ENCODE results near the gene EIF4G3.
"Not testable (repeated sequence)": the region's sequence is repeated elsewhere in the genome, so short reads cannot be mapped to it uniquely, and the experiment has no call there.

The EIF4G3 gene

DNA sequence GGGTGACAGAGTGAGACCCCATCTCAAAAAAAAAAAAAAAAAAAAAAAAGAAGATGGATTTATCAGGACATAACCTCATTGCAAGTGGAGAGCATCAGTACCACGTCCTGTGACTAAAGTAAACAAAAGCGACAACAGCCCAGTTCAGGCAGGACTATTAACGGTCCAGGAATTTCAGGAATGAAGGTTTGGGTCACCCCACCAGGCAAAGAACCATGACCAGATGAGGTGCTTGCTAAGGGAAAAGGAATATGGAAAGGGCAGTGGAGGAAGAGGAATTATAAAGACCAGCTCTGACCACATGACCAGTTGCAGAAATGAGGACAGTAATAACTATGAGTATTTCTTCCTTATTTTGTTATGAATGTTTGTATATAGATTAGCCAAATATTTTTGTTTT, 35.4 kb upstream of the EIF4G3 start:
- Histone ChIP-seq H3K9me3 (ENCODE audit: control extremely low read depth in 1 of 5, control insufficient read depth in 4 of 5, insufficient read depth in 2 of 5, low read depth in 1 of 5, low read length in 4 of 5) (no peaks in the 10 kb centered on the region), H3K27ac (ENCODE audit: insufficient read depth in 1 of 2, low read depth in 1 of 2, low read length in 2 of 2, poor library complexity in 1 of 2, severe bottlenecking in 2 of 2) (no peak overlapping the region), H3K4me3 (ENCODE audit: control insufficient read depth in 1 of 7, extremely low read depth in 1 of 7, insufficient read depth in 4 of 7, low read depth in 2 of 7, low read length in 6 of 7) (no peak overlapping the region), H3K36me3 (ENCODE audit: control insufficient read depth in 4 of 4, insufficient read depth in 4 of 4, low read length in 3 of 4) (no peaks in the 10 kb centered on the region), H3K4me1 (ENCODE audit: control extremely low read depth in 1 of 4, control insufficient read depth in 4 of 4, insufficient read depth in 4 of 4, low read length in 3 of 4) (no peaks in the 10 kb centered on the region), H3K27me3 (replicated peaks in 2 of 5; ENCODE audit: control insufficient read depth in 4 of 5, insufficient read depth in 5 of 5, low read length in 4 of 5) (no peaks in the 10 kb centered on the region)
- POLR2A ChIA-PET = no interaction called here
- WGBS (ENCODE audit: insufficient coverage) = 100% methylated on average over 3 of the region's 3 CpGs
- DNase-seq = no peak
- CTCF ChIA-PET = interaction anchor here (0.8 to 1.1 kb wide), 3 partner anchors 12 to 57 kb away, joined by 3 read pairs; no protein-coding TSS in a partner anchor

DNA sequence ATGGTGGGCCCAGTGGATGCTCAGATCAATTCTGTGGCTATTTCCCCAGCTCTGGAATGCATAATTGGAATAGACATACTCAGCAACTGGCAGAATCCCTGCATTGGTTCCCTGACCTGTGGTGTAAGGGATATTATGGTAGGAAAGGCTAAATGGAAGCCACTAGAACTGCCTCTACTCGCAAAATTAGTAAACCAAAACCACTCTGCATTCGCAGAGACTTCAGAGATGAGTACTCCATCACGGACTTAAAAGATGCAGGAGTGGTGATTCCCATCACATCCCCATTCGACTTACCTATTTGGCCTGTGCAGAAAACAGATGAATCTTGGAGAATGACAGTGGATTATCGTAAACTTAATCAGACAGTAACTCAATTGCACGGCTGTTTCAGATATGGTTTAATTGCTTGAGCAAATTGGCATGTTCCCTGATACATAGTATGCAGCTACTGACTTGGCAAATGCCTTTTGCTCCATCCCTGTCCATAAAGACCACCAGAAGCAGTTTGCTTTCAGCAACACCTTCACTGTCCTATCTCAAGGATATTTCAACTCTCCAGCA, 31.5 kb upstream of the EIF4G3 start:
- H3K4me1 ChIP-seq (ENCODE audit: control extremely low read depth in 1 of 4, control insufficient read depth in 4 of 4, insufficient read depth in 4 of 4, low read length in 3 of 4); POLR2A ChIA-PET; H3K4me3 ChIP-seq (ENCODE audit: control insufficient read depth in 1 of 7, extremely low read depth in 1 of 7, insufficient read depth in 4 of 7, low read depth in 2 of 7, low read length in 6 of 7); H3K9me3 ChIP-seq (ENCODE audit: control extremely low read depth in 1 of 5, control insufficient read depth in 4 of 5, insufficient read depth in 2 of 5, low read depth in 1 of 5, low read length in 4 of 5); DNase-seq; H3K27me3 ChIP-seq (replicated peaks in 2 of 5; ENCODE audit: control insufficient read depth in 4 of 5, insufficient read depth in 5 of 5, low read length in 4 of 5); H3K36me3 ChIP-seq (ENCODE audit: control insufficient read depth in 4 of 4, insufficient read depth in 4 of 4, low read length in 3 of 4); H3K27ac ChIP-seq (ENCODE audit: insufficient read depth in 1 of 2, low read depth in 1 of 2, low read length in 2 of 2, poor library complexity in 1 of 2, severe bottlenecking in 2 of 2): not testable (repeated sequence)
- CTCF ChIA-PET = interaction anchor here (0.7 kb wide), 1 partner anchor 83 kb away, joined by 3 read pairs; no protein-coding TSS in a partner anchor
- 94% methylated on average over 6 of the region's 6 CpGs for WGBS (ENCODE audit: insufficient coverage)

DNA sequence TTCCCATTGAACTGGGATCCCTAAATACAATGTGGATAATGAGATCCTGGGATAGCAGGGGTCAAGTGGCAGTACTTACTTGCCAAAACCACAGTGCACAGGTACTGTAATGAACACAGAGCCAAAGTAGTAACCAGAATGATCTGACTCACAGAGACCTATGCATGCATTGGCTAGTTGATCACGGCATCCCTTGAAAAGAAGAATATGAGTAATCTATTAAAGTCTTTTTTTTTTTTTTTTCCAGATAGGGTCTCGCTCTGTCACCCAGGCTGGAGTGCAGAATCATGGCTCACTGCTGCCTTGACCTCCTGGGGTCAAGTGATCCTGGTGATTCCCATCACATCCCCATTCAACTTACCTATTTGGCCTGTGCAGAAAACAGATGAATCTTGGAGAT, 29.4 kb upstream of the EIF4G3 start:
- DNase-seq = no peak
- Histone ChIP-seq H3K36me3 (ENCODE audit: control insufficient read depth in 4 of 4, insufficient read depth in 4 of 4, low read length in 3 of 4) (no peaks in the 10 kb centered on the region), H3K9me3 (ENCODE audit: control extremely low read depth in 1 of 5, control insufficient read depth in 4 of 5, insufficient read depth in 2 of 5, low read depth in 1 of 5, low read length in 4 of 5) (no peaks in the 10 kb centered on the region), H3K4me1 (ENCODE audit: control extremely low read depth in 1 of 4, control insufficient read depth in 4 of 4, insufficient read depth in 4 of 4, low read length in 3 of 4) (no peaks in the 10 kb centered on the region), H3K27me3 (replicated peaks in 2 of 5; ENCODE audit: control insufficient read depth in 4 of 5, insufficient read depth in 5 of 5, low read length in 4 of 5) (no peaks in the 10 kb centered on the region), H3K27ac (ENCODE audit: insufficient read depth in 1 of 2, low read depth in 1 of 2, low read length in 2 of 2, poor library complexity in 1 of 2, severe bottlenecking in 2 of 2) (no peak overlapping the region), H3K4me3 (ENCODE audit: control insufficient read depth in 1 of 7, extremely low read depth in 1 of 7, insufficient read depth in 4 of 7, low read depth in 2 of 7, low read length in 6 of 7) (no peak overlapping the region)
- CTCF ChIA-PET = interaction anchor here (0.7 kb wide), 1 partner anchor 158 kb away, joined by 3 read pairs; no protein-coding TSS in a partner anchor
- POLR2A ChIA-PET = no interaction called here
- 100% methylated on average over 1 of the region's 2 CpGs for WGBS (ENCODE audit: insufficient coverage)

DNA sequence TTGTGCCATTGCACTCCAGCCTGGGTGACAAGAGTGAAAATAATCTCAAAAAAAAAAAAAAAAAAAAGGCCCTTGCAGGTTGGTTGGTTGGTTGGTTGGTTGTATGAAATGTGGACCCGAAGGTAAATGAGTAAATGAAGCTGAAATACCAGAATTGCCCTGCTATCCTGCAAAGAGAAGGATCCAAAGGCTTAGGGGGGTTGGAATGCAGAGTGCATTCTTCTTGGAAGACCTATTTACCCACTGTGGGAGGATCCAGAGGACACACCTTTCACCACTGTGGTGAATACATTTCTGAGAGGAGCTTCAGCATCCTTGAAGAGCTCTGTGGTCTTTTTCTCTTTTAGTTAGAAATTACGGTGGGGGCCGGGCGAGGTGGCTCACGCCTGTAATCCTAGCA, 28.7 kb upstream of the EIF4G3 start:
- no peak overlapping the region for H3K27ac ChIP-seq (ENCODE audit: insufficient read depth in 1 of 2, low read depth in 1 of 2, low read length in 2 of 2, poor library complexity in 1 of 2, severe bottlenecking in 2 of 2)
- no peaks in the 10 kb centered on the region for H3K27me3 ChIP-seq (replicated peaks in 2 of 5; ENCODE audit: control insufficient read depth in 4 of 5, insufficient read depth in 5 of 5, low read length in 4 of 5)
- POLR2A ChIA-PET = interaction anchor here (0.7 kb wide), 1 partner anchor 234 kb away, joined by 10 read pairs; no protein-coding TSS in a partner anchor
- DNase-seq = no peak
- no peaks in the 10 kb centered on the region for H3K4me1 ChIP-seq (ENCODE audit: control extremely low read depth in 1 of 4, control insufficient read depth in 4 of 4, insufficient read depth in 4 of 4, low read length in 3 of 4)
- 100% methylated on average over 5 of the region's 5 CpGs for WGBS (ENCODE audit: insufficient coverage)
- no peaks in the 10 kb centered on the region for H3K36me3 ChIP-seq (ENCODE audit: control insufficient read depth in 4 of 4, insufficient read depth in 4 of 4, low read length in 3 of 4)
- no peak overlapping the region for H3K4me3 ChIP-seq (ENCODE audit: control insufficient read depth in 1 of 7, extremely low read depth in 1 of 7, insufficient read depth in 4 of 7, low read depth in 2 of 7, low read length in 6 of 7)
- CTCF ChIA-PET = interaction anchor here (0.7 kb wide), 1 partner anchor 158 kb away, joined by 3 read pairs; no protein-coding TSS in a partner anchor
- no peaks in the 10 kb centered on the region for H3K9me3 ChIP-seq (ENCODE audit: control extremely low read depth in 1 of 5, control insufficient read depth in 4 of 5, insufficient read depth in 2 of 5, low read depth in 1 of 5, low read length in 4 of 5)

DNA sequence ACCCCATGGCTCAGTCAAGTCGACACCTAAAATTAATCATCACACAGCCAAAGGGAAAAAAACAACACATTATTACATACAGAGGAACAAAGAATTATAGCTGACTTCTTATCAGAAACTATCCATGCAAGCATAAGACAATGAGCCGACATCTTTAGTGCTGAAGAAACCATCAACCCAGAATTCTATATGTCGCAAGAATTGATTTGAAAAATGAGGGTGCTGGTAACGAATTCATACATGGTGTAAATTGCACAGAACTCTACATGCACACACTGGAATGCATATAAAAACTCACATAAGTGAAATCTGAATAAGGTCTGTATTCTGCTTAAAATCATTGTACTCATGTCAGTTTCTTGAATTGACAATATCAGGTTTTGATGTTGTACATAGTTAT, 25.0 kb upstream of the EIF4G3 start:
- WGBS (ENCODE audit: insufficient coverage) = 100% methylated on average over 1 of the region's 4 CpGs
- no peak overlapping the region for H3K27ac ChIP-seq (ENCODE audit: insufficient read depth in 1 of 2, low read depth in 1 of 2, low read length in 2 of 2, poor library complexity in 1 of 2, severe bottlenecking in 2 of 2)
- no peak overlapping the region for H3K4me3 ChIP-seq (ENCODE audit: control insufficient read depth in 1 of 7, extremely low read depth in 1 of 7, insufficient read depth in 4 of 7, low read depth in 2 of 7, low read length in 6 of 7)
- ChIA-PET POLR2A (interaction anchor here (0.7 kb wide), 1 partner anchor 217 kb away, joined by 5 read pairs; no protein-coding TSS in a partner anchor), CTCF (interaction anchor here (1.0 kb wide), 1 partner anchor 16 kb away, joined by 3 read pairs; no protein-coding TSS in a partner anchor)
- no peaks in the 10 kb centered on the region for H3K36me3 ChIP-seq (ENCODE audit: control insufficient read depth in 4 of 4, insufficient read depth in 4 of 4, low read length in 3 of 4)
- H3K4me1 ChIP-seq (ENCODE audit: control extremely low read depth in 1 of 4, control insufficient read depth in 4 of 4, insufficient read depth in 4 of 4, low read length in 3 of 4) = no peaks in the 10 kb centered on the region
- no peaks in the 10 kb centered on the region for H3K27me3 ChIP-seq (replicated peaks in 2 of 5; ENCODE audit: control insufficient read depth in 4 of 5, insufficient read depth in 5 of 5, low read length in 4 of 5)
- H3K9me3 ChIP-seq (ENCODE audit: control extremely low read depth in 1 of 5, control insufficient read depth in 4 of 5, insufficient read depth in 2 of 5, low read depth in 1 of 5, low read length in 4 of 5) = peaks cover 0 to 2% (median 0%) of the 10 kb centered on the region in 5 experiments
- DNase-seq = no peak

DNA sequence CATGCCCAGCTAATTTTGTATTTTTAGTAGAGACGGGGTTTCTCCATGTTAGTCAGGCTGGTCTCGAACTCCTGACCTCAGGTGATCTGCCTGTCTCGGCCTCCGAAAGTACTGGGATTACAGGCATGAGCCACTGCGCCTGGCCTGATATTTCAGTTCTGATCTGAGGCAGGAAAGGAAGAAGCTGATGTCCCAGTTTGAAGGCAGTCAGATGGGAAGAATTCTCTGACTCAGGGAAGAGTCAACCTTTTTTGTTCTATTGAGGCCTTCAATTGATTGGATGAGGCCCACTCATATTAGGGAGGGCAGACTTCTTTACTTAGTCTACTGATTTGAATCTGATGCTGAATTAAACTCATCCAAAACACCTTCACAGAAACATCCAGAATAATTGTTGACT, 24.5 kb upstream of the EIF4G3 start:
- DNase-seq; CTCF ChIA-PET; H3K36me3 ChIP-seq (ENCODE audit: control insufficient read depth in 4 of 4, insufficient read depth in 4 of 4, low read length in 3 of 4); H3K4me3 ChIP-seq (ENCODE audit: control insufficient read depth in 1 of 7, extremely low read depth in 1 of 7, insufficient read depth in 4 of 7, low read depth in 2 of 7, low read length in 6 of 7); H3K4me1 ChIP-seq (ENCODE audit: control extremely low read depth in 1 of 4, control insufficient read depth in 4 of 4, insufficient read depth in 4 of 4, low read length in 3 of 4); H3K9me3 ChIP-seq (ENCODE audit: control extremely low read depth in 1 of 5, control insufficient read depth in 4 of 5, insufficient read depth in 2 of 5, low read depth in 1 of 5, low read length in 4 of 5); H3K27me3 ChIP-seq (replicated peaks in 2 of 5; ENCODE audit: control insufficient read depth in 4 of 5, insufficient read depth in 5 of 5, low read length in 4 of 5); H3K27ac ChIP-seq (ENCODE audit: insufficient read depth in 1 of 2, low read depth in 1 of 2, low read length in 2 of 2, poor library complexity in 1 of 2, severe bottlenecking in 2 of 2): not testable (repeated sequence)
- 100% methylated on average over 5 of the region's 5 CpGs for WGBS (ENCODE audit: insufficient coverage)
- POLR2A ChIA-PET = interaction anchor here (0.7 kb wide), 1 partner anchor 218 kb away, joined by 5 read pairs; no protein-coding TSS in a partner anchor

DNA sequence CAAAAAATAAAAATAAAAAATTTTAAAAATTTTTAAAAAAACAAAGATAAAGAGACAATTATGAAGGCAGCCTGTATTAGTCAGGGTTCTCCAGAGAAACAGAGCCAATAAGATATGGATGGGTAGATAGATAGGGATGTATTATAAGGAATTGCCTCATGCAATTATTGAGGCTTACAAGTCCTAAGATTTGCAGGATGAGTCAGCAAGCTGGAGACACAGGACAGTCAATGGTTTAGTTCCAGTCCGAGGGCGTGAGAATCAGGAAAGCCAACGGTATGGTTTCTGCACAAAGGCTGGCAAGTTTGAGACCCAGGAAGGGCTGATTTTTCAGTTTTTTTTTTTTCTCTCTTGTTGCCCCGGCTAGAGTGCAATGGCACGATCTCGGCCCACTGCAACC, 24.1 kb upstream of the EIF4G3 start:
- Histone ChIP-seq H3K27me3 (replicated peaks in 2 of 5; ENCODE audit: control insufficient read depth in 4 of 5, insufficient read depth in 5 of 5, low read length in 4 of 5) (no peaks in the 10 kb centered on the region), H3K9me3 (ENCODE audit: control extremely low read depth in 1 of 5, control insufficient read depth in 4 of 5, insufficient read depth in 2 of 5, low read depth in 1 of 5, low read length in 4 of 5) (peaks cover 0 to 2% (median 0%) of the 10 kb centered on the region in 5 experiments), H3K27ac (ENCODE audit: insufficient read depth in 1 of 2, low read depth in 1 of 2, low read length in 2 of 2, poor library complexity in 1 of 2, severe bottlenecking in 2 of 2) (no peak overlapping the region), H3K4me3 (ENCODE audit: control insufficient read depth in 1 of 7, extremely low read depth in 1 of 7, insufficient read depth in 4 of 7, low read depth in 2 of 7, low read length in 6 of 7) (no peak overlapping the region), H3K4me1 (ENCODE audit: control extremely low read depth in 1 of 4, control insufficient read depth in 4 of 4, insufficient read depth in 4 of 4, low read length in 3 of 4) (no peaks in the 10 kb centered on the region), H3K36me3 (ENCODE audit: control insufficient read depth in 4 of 4, insufficient read depth in 4 of 4, low read length in 3 of 4) (no peaks in the 10 kb centered on the region)
- DNase-seq = no peak
- ChIA-PET CTCF (no interaction called here), POLR2A (interaction anchor here (0.6 to 0.7 kb wide), 3 partner anchors 151 to 1475 kb away, joined by 3 to 5 read pairs (median 3); no protein-coding TSS in a partner anchor)
- WGBS (ENCODE audit: insufficient coverage) = 100% methylated on average over 3 of the region's 6 CpGs
